Muscle layer of colon (tissue), 2 donors: ENCODE results near the gene TRAF5.

Experiments
- H3K27ac ChIP-seq: one replicate; pipeline ENCODE4 v1.7.0; 2013; ENCODE audit warnings: low read depth, mild to moderate bottlenecking, low read length, moderate library complexity
- H3K27me3 ChIP-seq, 2 donors: one replicate each; pipeline ENCODE4 v1.7.0; 2013; ENCODE audit warnings: low read length in 2 of 2, mild to moderate bottlenecking in 2 of 2; ENCODE audit not compliant: insufficient read depth in 2 of 2, control insufficient read depth in 1 of 2
- H3K36me3 ChIP-seq: one replicate; pipeline ENCODE4 v1.7.0; 2013; ENCODE audit warnings: mild to moderate bottlenecking, low read length; ENCODE audit not compliant: insufficient read depth
- H3K4me1 ChIP-seq: one replicate; pipeline ENCODE4 v1.7.0; 2013; ENCODE audit warnings: mild to moderate bottlenecking, low read length; ENCODE audit not compliant: insufficient read depth
- H3K4me3 ChIP-seq, 2 donors: one replicate each; pipeline ENCODE4 v1.7.0; 2013; ENCODE audit warnings: low read length in 2 of 2, low read depth in 1 of 2, mild to moderate bottlenecking in 1 of 2, moderate library complexity in 1 of 2
- H3K9ac ChIP-seq: one replicate; pipeline ENCODE4 v1.7.0; 2013; ENCODE audit warnings: low read length
- H3K9me3 ChIP-seq: one replicate; pipeline ENCODE4 v1.7.0; 2013; ENCODE audit warnings: mild to moderate bottlenecking, low read length
- donor health status: abdominal sarcoma.
- donor health status: Adenocarcinoma of cecum.

TRAF5 gene

GRCh38 chr1:211337430-211338223 is 11.0 kb downstream of the TRAF5 start:
- Histone ChIP-seq H3K4me1 (peaks cover 23% of the 10 kb centered on the region), H3K9ac (no peak overlapping the region), H3K27ac (no peak overlapping the region)

GRCh38 chr1:211338224-211338620 is 11.6 kb downstream of the TRAF5 start:
- H3K27ac ChIP-seq: no peak overlapping the region
- no peaks in the 10 kb centered on the region for H3K36me3 ChIP-seq
- no peaks in the 10 kb centered on the region for H3K27me3 ChIP-seq
- H3K9me3 ChIP-seq: no peaks in the 10 kb centered on the region
- no peak overlapping the region for H3K9ac ChIP-seq
- no peak overlapping the region for H3K4me3 ChIP-seq
- peaks cover 19% of the 10 kb centered on the region for H3K4me1 ChIP-seq

More at GRCh38 chr1:211337430-211338223, 11.0 kb downstream of the TRAF5 start:
- H3K9me3 ChIP-seq: no peaks in the 10 kb centered on the region
- H3K36me3 ChIP-seq: no peaks in the 10 kb centered on the region
- no peak overlapping the region for H3K4me3 ChIP-seq
- no peaks in the 10 kb centered on the region for H3K27me3 ChIP-seq

- H3K27ac ChIP-seq: no peak overlapping the region
- H3K36me3 ChIP-seq: no peaks in the 10 kb centered on the region
- H3K4me1 ChIP-seq: peaks cover 19% of the 10 kb centered on the region
- no peaks in the 10 kb centered on the region for H3K9me3 ChIP-seq
- no peak overlapping the region for H3K9ac ChIP-seq
- H3K4me3 ChIP-seq: no peak overlapping the region
- H3K27me3 ChIP-seq: no peaks in the 10 kb centered on the region
Measured at GRCh38 chr1:211339631-211340041, 13.0 kb downstream of the TRAF5 start.

GRCh38 chr1:211340622-211341507 is 14.2 kb downstream of the TRAF5 start:
- Histone ChIP-seq H3K4me3 (no peak overlapping the region), H3K27ac (no peak overlapping the region)

GRCh38 chr1:211341999-211342398 is 15.4 kb downstream of the TRAF5 start:
- Histone ChIP-seq H3K4me1 (peaks cover 11% of the 10 kb centered on the region), H3K9me3 (no peaks in the 10 kb centered on the region), H3K4me3 (no peak overlapping the region), H3K27ac (no peak overlapping the region), H3K27me3 (no peaks in the 10 kb centered on the region), H3K9ac (no peak overlapping the region), H3K36me3 (no peaks in the 10 kb centered on the region)

More at GRCh38 chr1:211340622-211341507, 14.2 kb downstream of the TRAF5 start:
- Histone ChIP-seq H3K27me3 (no peaks in the 10 kb centered on the region), H3K9ac (no peak overlapping the region), H3K4me1 (peaks cover 11% of the 10 kb centered on the region), H3K9me3 (no peaks in the 10 kb centered on the region), H3K36me3 (no peaks in the 10 kb centered on the region)

GRCh38 chr1:211343607-211344006 is 17.0 kb downstream of the TRAF5 start:
- peaks cover 19% of the 10 kb centered on the region for H3K4me1 ChIP-seq
- H3K27me3 ChIP-seq: no peaks in the 10 kb centered on the region
- no peak overlapping the region for H3K9ac ChIP-seq
- H3K27ac ChIP-seq: no peak overlapping the region
- H3K9me3 ChIP-seq: no peaks in the 10 kb centered on the region
- H3K4me3 ChIP-seq: no peak overlapping the region
- H3K36me3 ChIP-seq: no peaks in the 10 kb centered on the region

GRCh38 chr1:211344152-211344618 is 17.6 kb downstream of the TRAF5 start:
- H3K27ac ChIP-seq: no peak overlapping the region
- no peaks in the 10 kb centered on the region for H3K27me3 ChIP-seq
- H3K36me3 ChIP-seq: no peaks in the 10 kb centered on the region
- no peaks in the 10 kb centered on the region for H3K9me3 ChIP-seq
- peaks cover 19% of the 10 kb centered on the region for H3K4me1 ChIP-seq
- no peak overlapping the region for H3K4me3 ChIP-seq
- H3K9ac ChIP-seq: no peak overlapping the region

- H3K9me3 ChIP-seq: no peaks in the 10 kb centered on the region
- peaks cover 17% of the 10 kb centered on the region for H3K4me1 ChIP-seq
- no peaks in the 10 kb centered on the region for H3K27me3 ChIP-seq
- no peaks in the 10 kb centered on the region for H3K36me3 ChIP-seq
- no peak overlapping the region for H3K27ac ChIP-seq
- H3K4me3 ChIP-seq: no peak overlapping the region
- no peak overlapping the region for H3K9ac ChIP-seq
Measured at GRCh38 chr1:211345719-211346118, 19.1 kb downstream of the TRAF5 start.

GRCh38 chr1:211347077-211347844 is 20.6 kb downstream of the TRAF5 start:
- Histone ChIP-seq H3K4me3 (no peak overlapping the region), H3K9me3 (no peaks in the 10 kb centered on the region), H3K27me3 (no peaks in the 10 kb centered on the region), H3K27ac (no peak overlapping the region), H3K4me1 (peaks cover 13% of the 10 kb centered on the region), H3K9ac (no peak overlapping the region), H3K36me3 (no peaks in the 10 kb centered on the region)

GRCh38 chr1:211348547-211348946 is 21.9 kb downstream of the TRAF5 start:
- Histone ChIP-seq H3K27me3 (no peaks in the 10 kb centered on the region), H3K9me3 (no peaks in the 10 kb centered on the region), H3K4me3 (no peak overlapping the region), H3K4me1 (peaks cover 13% of the 10 kb centered on the region), H3K36me3 (peaks cover 2% of the 10 kb centered on the region), H3K9ac (no peak overlapping the region), H3K27ac (no peak overlapping the region)

GRCh38 chr1:211349741-211350140 is 23.1 kb downstream of the TRAF5 start:
- Histone ChIP-seq H3K4me1 (peaks cover 13% of the 10 kb centered on the region), H3K36me3 (peaks cover 12% of the 10 kb centered on the region), H3K27me3 (no peaks in the 10 kb centered on the region), H3K9ac (no peak overlapping the region), H3K27ac (no peak overlapping the region), H3K4me3 (no peak overlapping the region), H3K9me3 (no peaks in the 10 kb centered on the region)
